WI38 (cell line): ENCODE measurements around the gene TMEM272.

Experiments
- H3K4me3 ChIP-seq: 2 replicates; pipeline ENCODE4 v1.5.1; 2011; ENCODE audit warnings: low read depth, mild to moderate bottlenecking, control low read depth, low read length
- TF ChIP-seq, protein P1 (sequence below): IDR thresholded peaks from 2 replicates; pipeline ENCODE4 v1.5.1; 2012; ENCODE audit warnings: low read depth, mild to moderate bottlenecking, control low read depth, low read length

TMEM272 gene

DNA sequence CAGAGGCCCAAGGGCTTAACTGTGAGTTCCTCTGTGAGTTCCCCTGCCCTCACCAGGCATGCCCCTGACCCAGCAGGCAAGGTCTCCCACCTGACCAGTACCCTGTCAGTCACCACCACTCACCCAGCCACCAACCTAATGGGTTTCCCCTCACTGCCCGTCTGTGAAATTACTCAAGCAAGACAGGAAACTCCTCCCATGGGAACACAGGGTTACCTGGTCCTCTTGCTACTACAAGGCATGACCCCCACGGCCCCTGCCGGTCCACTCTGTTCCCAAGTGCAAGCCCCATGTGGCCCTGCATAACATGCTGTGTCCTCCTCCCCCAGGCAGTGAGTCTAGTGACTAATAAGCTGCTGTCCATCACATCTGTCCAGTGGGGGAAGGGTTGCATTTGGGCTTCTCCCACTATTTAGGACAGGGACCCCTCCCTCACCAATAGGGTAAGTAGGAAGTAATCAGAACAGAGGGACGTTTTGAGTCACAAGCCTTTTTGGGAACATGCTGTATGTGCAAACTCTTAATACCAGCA is 33.0 kb downstream of the TMEM272 start:
- no peak overlapping the region for H3K4me3 ChIP-seq
- TF ChIP-seq, protein P1, sequence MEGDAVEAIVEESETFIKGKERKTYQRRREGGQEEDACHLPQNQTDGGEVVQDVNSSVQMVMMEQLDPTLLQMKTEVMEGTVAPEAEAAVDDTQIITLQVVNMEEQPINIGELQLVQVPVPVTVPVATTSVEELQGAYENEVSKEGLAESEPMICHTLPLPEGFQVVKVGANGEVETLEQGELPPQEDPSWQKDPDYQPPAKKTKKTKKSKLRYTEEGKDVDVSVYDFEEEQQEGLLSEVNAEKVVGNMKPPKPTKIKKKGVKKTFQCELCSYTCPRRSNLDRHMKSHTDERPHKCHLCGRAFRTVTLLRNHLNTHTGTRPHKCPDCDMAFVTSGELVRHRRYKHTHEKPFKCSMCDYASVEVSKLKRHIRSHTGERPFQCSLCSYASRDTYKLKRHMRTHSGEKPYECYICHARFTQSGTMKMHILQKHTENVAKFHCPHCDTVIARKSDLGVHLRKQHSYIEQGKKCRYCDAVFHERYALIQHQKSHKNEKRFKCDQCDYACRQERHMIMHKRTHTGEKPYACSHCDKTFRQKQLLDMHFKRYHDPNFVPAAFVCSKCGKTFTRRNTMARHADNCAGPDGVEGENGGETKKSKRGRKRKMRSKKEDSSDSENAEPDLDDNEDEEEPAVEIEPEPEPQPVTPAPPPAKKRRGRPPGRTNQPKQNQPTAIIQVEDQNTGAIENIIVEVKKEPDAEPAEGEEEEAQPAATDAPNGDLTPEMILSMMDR = no peak

DNA sequence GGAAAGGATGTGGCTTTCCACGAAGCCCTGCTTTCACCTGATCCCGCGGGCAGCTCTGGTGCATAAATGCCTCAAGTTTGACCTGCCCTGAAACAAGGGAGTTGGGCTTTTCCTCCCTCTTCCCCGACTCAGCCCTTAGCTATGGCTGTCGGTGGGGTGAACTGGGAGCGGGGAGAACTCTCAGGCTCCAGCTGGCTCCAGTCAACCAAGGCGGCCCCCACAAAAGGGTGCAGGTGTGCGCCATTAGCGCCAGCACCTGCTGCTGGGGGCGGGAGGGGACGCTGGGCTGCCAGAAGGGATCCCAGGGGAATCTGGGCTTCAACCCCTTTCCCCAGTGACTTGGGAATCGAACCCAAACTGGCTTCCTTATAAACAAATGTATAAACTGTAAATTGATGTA is 33.9 kb downstream of the TMEM272 start:
- TF ChIP-seq, protein P1 = no peak
- H3K4me3 ChIP-seq = no peak overlapping the region

DNA sequence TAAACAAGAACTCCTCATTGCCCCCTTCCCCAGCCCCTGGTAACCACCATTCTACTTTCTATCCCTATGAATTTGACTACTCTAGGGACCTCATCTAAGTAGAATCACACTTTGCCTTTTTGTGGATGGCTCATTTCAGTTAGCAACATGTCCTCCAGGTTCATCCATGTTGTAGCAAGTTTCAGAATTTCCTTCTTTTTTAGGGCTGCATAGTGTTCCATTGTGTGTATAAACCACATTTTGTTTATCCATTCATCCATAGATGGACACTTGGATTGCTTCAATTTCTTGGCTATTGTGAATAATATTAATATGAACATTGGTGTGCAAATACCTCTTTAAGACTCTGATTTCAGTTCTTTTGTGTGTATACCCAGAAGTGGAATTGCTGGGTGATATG is 36.2 kb downstream of the TMEM272 start:
- H3K4me3 ChIP-seq = no peak overlapping the region
- TF ChIP-seq, protein P1 = no peak

DNA sequence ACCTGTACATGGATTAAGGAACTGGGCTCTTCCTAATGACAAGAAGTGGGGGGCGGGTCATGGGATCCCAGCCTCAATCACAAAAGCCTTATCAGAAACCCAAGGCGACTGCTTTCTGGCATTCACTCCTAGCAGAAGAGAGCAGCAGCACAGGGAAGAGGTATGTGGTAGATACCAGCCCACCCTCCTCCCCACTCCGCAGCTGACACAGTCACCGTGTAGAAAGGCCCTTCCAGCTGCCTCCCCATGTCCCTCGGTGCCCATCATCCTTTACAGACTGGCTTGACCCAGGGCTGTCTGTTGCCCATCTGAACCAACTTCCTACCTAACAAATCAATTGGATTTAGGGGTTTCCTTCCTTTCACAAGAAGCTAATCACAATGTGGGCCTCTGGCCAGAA is 37.9 kb downstream of the TMEM272 start:
- no peak overlapping the region for H3K4me3 ChIP-seq
- TF ChIP-seq, protein P1 = no peak

DNA sequence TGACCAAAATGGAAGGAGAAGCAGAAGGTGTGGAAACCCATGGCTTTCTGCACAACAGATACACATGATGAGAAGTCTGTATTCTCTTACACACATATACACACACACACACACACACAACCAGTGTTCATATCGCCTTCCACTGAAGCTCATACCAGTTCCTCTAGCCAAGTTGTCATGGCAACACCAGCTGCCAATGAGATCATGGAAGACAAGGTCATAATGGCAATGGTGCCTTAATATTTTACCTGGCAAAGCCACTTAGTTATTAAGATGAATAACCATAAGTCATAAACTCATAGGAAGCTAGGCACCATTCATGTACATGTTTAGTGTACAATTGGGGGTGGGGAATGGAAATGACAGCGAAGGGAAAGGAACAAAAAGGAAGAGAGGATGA is 38.4 kb downstream of the TMEM272 start:
- TF ChIP-seq, protein P1 = no peak
- no peak overlapping the region for H3K4me3 ChIP-seq

DNA sequence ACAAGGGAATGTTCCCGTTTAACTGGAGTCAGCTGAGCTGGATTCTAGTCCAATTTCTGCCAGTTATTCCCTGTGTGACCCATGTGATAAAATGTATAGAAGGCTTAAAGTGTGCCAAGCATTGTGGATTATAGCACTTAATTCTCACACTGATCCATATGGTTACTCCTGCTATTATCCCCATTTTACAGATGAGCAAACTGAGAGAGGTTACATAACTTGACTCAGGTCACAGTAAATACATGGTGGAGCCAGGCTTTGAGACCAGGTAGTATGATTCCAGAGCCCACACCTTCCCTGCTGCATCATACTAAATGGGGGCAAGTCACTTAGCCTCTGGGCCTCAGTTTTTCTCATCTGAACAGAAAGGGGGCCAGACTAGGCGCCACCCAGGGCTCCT is 39.1 kb downstream of the TMEM272 start:
- TF ChIP-seq, protein P1 = no peak
- H3K4me3 ChIP-seq = no peak overlapping the region

DNA sequence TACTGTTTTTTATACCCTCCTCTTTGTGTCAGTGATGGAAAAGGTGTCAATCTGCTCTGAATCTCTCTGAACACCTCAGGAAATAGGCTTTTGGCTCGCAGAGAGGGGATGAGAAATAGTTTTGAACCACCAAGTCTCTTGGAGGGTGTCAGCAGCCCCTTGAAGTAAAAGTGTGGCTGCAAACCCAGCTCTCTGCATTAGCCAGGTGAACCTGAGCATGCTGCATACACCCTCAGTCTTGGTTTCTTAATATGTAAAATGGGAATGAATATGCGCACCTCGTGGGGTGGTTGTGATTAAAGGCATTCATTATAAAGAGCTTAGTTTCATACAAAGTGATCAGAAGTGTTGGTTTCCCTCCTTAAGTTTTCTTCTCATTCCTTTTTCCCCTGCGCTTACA is 39.7 kb downstream of the TMEM272 start:
- no peak overlapping the region for H3K4me3 ChIP-seq
- TF ChIP-seq, protein P1 = no peak
